ENCODE measurements around the gene WASF1. TPM values are rescaled to one million over a fixed set of nuclear protein-coding genes. Genes with fewer than 3 reads are reported as not detected.

Gene WASF1
- polyA plus RNA-seq (2012; ENCODE audit: insufficient read depth, insufficient read length): 6.9 TPM

GRCh38 chr6:110179406-110180227, at the start of gene WASF1:
Gene WASF1, minus strand, starts transcription at chr6:110179670. Its CDS starts 52,069 bp downstream, at chr6:110127601.
- H3K4me3 ChIP-seq (ENCODE audit: low read length): peak within 1 kb of the TSS; percentile 83
- DNase-seq (ENCODE audit: low read depth, low spot score): peak; percentile 94

GRCh38 chr6:110226261-110226660, 46.8 kb upstream of the WASF1 start:
- H3K4me3 ChIP-seq (ENCODE audit: low read length): no peak overlapping the region
- no peak for DNase-seq (ENCODE audit: low read depth, low spot score)

GRCh38 chr6:110221738-110222137, 42.3 kb upstream of the WASF1 start:
- H3K4me3 ChIP-seq (ENCODE audit: low read length): no peak overlapping the region
- no peak for DNase-seq (ENCODE audit: low read depth, low spot score)

GRCh38 chr6:110217266-110217665, 37.8 kb upstream of the WASF1 start:
- H3K4me3 ChIP-seq (ENCODE audit: low read length): no peak overlapping the region
- DNase-seq (ENCODE audit: low read depth, low spot score): no peak

- no peak for DNase-seq (ENCODE audit: low read depth, low spot score)
These were observed 36.7 kb upstream of the WASF1 start for GRCh38 chr6:110216140-110216539.

GRCh38 chr6:110214338-110214737, 34.9 kb upstream of the WASF1 start:
- no peak for DNase-seq (ENCODE audit: low read depth, low spot score)
- no peak overlapping the region for H3K4me3 ChIP-seq (ENCODE audit: low read length)

More at GRCh38 chr6:110216140-110216539, 36.7 kb upstream of the WASF1 start:
- H3K4me3 ChIP-seq (ENCODE audit: low read length): no peak overlapping the region

- no peak overlapping the region for H3K4me3 ChIP-seq (ENCODE audit: low read length)
- DNase-seq (ENCODE audit: low read depth, low spot score): no peak
These were observed 32.3 kb upstream of the WASF1 start for GRCh38 chr6:110211753-110212152.

- DNase-seq (ENCODE audit: low read depth, low spot score): no peak
- no peak overlapping the region for H3K4me3 ChIP-seq (ENCODE audit: low read length)
These were observed 28.2 kb upstream of the WASF1 start for GRCh38 chr6:110207652-110208051.

- no peak for DNase-seq (ENCODE audit: low read depth, low spot score)
- H3K4me3 ChIP-seq (ENCODE audit: low read length): no peak overlapping the region
These were observed 21.8 kb upstream of the WASF1 start for GRCh38 chr6:110201151-110201884.

GRCh38 chr6:110198561-110198960, 19.1 kb upstream of the WASF1 start:
- H3K4me3 ChIP-seq (ENCODE audit: low read length): no peak overlapping the region
- no peak for DNase-seq (ENCODE audit: low read depth, low spot score)

GRCh38 chr6:110196874-110197273, 17.4 kb upstream of the WASF1 start:
- H3K4me3 ChIP-seq (ENCODE audit: low read length): no peak overlapping the region
- DNase-seq (ENCODE audit: low read depth, low spot score): no peak

- no peak overlapping the region for H3K4me3 ChIP-seq (ENCODE audit: low read length)
These were observed 16.2 kb upstream of the WASF1 start for GRCh38 chr6:110195639-110196038.

GRCh38 chr6:110191477-110191876, 12.0 kb upstream of the WASF1 start:
- no peak overlapping the region for H3K4me3 ChIP-seq (ENCODE audit: low read length)
- no peak for DNase-seq (ENCODE audit: low read depth, low spot score)

More at GRCh38 chr6:110195639-110196038, 16.2 kb upstream of the WASF1 start:
- DNase-seq (ENCODE audit: low read depth, low spot score): no peak

GRCh38 chr6:110190726-110191125, 11.3 kb upstream of the WASF1 start:
- peak; percentile 19 for DNase-seq (ENCODE audit: low read depth, low spot score)
- H3K4me3 ChIP-seq (ENCODE audit: low read length): no peak overlapping the region

- H3K4me3 ChIP-seq (ENCODE audit: low read length): no peak overlapping the region
- no peak for DNase-seq (ENCODE audit: low read depth, low spot score)
These were observed 9.3 kb upstream of the WASF1 start for GRCh38 chr6:110188791-110189190.

GRCh38 chr6:110185879-110186278, 6.4 kb upstream of the WASF1 start:
- DNase-seq (ENCODE audit: low read depth, low spot score): no peak
- H3K4me3 ChIP-seq (ENCODE audit: low read length): no peak overlapping the region

GRCh38 chr6:110183292-110183885, 3.9 kb upstream of the WASF1 start:
- no peak overlapping the region for H3K4me3 ChIP-seq (ENCODE audit: low read length)
- DNase-seq (ENCODE audit: low read depth, low spot score): no peak

GRCh38 chr6:110181131-110182030, 1.9 kb upstream of the WASF1 start:
- DNase-seq (ENCODE audit: low read depth, low spot score): no peak
- H3K4me3 ChIP-seq (ENCODE audit: low read length): peak overlapping the region; percentile 83

Measured in Jurkat, Clone E6-1 (cell line).